HG02763 (cell line): ENCODE measurements around the gene EP300.
"Not testable (repeated sequence)": the region's sequence is repeated elsewhere in the genome, so short reads cannot be mapped to it uniquely, and the experiment has no call there.

Experiments used
- ATAC-seq: cut with Tn5 transposase; IDR thresholded peaks from one replicate; pipeline ENCODE4 v1.9.1; 2021; ENCODE audit warnings: mild to moderate bottlenecking, moderate library complexity; ENCODE audit not compliant: unreplicated experiment

Gene EP300

DNA sequence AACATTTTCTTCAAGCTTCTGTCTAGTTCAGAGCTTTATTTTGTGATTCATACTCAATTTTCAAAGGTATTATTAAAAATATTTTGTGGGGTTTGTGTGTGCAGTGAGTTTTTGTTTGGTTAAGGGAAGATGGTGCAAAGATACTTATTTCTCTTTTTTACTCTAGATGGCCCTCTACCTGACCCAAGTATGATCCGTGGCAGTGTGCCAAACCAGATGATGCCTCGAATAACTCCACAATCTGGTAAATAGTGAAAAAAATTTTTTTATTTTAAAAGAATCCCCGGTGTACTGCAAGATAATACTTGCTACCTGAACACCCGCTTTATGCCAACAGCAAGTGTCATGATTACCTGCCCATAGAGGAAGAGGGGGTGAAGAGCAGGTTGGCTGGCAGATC is 54.2 kb downstream of the EP300 start:
- no peak for ATAC-seq

DNA sequence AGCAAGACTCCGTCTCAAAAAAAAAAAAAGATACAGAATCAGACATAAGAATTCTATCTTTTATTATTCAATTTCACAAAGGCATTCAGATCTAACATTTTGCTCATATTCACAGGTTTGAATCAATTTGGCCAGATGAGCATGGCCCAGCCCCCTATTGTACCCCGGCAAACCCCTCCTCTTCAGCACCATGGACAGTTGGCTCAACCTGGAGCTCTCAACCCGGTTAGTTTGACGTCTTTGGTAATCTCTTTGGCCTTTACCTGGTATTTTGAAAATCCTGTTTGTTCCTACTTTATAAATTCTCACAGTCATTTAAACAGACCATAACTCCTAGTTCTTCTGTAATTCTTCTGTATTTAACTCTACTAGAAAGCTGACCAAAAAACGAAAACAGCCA is 55.3 kb downstream of the EP300 start:
- no peak for ATAC-seq

- no peak for ATAC-seq
These were observed 60.5 kb downstream of the EP300 start for GRCh38 chr22:41152902-41153301.

DNA sequence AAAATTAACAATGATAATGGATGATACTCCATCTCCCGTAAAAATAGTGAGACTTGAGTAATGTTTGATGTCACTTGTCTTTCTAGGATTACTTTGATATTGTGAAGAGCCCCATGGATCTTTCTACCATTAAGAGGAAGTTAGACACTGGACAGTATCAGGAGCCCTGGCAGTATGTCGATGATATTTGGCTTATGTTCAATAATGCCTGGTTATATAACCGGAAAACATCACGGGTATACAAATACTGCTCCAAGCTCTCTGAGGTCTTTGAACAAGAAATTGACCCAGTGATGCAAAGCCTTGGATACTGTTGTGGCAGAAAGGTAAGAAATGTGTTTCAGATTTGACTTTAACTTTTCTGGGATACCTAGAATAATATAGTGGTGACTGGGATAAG is 64.7 kb downstream of the EP300 start:
- no peak for ATAC-seq

GRCh38 chr22:41169157-41169556 is 76.8 kb downstream of the EP300 start:
- ATAC-seq: no peak

DNA sequence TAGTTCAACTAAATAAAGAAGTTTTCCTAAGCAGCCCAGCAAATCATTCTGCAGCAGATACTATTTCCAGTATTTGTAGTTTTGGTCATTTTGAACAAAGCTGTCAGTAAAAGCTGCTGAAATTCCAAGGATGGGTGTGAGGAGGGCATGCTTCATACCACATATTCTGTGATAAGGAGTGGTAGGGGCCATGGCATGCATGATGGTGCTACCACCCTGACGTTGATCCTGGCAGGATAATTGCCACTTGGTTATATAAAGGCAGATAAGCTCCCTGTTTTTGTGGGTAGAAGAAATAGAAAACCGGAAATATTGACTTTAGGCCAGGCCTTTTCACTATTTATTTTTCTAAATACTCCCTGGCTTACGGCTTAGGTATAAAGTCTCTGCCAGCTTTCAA is 79.6 kb downstream of the EP300 start:
- ATAC-seq: no peak

GRCh38 chr22:41175546-41175945 is 83.2 kb downstream of the EP300 start:
- no peak for ATAC-seq

DNA sequence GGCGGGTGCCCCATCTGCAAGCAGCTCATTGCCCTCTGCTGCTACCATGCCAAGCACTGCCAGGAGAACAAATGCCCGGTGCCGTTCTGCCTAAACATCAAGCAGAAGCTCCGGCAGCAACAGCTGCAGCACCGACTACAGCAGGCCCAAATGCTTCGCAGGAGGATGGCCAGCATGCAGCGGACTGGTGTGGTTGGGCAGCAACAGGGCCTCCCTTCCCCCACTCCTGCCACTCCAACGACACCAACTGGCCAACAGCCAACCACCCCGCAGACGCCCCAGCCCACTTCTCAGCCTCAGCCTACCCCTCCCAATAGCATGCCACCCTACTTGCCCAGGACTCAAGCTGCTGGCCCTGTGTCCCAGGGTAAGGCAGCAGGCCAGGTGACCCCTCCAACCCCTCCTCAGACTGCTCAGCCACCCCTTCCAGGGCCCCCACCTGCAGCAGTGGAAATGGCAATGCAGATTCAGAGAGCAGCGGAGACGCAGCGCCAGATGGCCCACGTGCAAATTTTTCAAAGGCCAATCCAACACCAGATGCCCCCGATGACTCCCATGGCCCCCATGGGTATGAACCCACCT is 84.7 kb downstream of the EP300 start:
- ATAC-seq: no peak

GRCh38 chr22:41177622-41178424 is 85.4 kb downstream of the EP300 start:
- no peak for ATAC-seq

DNA sequence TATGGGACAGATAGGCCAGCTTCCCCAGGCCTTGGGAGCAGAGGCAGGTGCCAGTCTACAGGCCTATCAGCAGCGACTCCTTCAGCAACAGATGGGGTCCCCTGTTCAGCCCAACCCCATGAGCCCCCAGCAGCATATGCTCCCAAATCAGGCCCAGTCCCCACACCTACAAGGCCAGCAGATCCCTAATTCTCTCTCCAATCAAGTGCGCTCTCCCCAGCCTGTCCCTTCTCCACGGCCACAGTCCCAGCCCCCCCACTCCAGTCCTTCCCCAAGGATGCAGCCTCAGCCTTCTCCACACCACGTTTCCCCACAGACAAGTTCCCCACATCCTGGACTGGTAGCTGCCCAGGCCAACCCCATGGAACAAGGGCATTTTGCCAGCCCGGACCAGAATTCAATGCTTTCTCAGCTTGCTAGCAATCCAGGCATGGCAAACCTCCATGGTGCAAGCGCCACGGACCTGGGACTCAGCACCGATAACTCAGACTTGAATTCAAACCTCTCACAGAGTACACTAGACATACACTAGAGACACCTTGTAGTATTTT is 86.1 kb downstream of the EP300 start:
- ATAC-seq: no peak

- ATAC-seq: not testable (repeated sequence)
These were observed 88.0 kb downstream of the EP300 start for GRCh38 chr22:41180362-41180761.

DNA sequence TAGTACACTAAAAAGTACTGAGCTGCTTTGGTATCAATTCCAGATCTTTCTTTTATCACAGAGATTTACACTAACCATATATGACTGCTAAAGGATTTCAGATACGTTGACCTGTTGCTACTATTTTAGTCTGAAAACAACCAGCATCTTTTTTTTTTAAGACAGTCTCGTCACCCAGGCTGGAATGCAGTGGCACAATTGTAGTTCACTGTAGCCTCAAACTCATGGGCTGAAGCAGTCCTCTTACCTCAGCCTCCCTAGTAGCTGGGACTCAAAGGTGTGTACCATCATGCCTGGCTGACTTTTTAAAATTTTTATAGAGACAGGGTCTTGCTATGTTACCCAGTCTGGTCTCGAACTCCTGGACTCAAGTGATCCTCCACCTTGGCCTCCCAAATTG is 88.5 kb downstream of the EP300 start:
- ATAC-seq: no peak

DNA sequence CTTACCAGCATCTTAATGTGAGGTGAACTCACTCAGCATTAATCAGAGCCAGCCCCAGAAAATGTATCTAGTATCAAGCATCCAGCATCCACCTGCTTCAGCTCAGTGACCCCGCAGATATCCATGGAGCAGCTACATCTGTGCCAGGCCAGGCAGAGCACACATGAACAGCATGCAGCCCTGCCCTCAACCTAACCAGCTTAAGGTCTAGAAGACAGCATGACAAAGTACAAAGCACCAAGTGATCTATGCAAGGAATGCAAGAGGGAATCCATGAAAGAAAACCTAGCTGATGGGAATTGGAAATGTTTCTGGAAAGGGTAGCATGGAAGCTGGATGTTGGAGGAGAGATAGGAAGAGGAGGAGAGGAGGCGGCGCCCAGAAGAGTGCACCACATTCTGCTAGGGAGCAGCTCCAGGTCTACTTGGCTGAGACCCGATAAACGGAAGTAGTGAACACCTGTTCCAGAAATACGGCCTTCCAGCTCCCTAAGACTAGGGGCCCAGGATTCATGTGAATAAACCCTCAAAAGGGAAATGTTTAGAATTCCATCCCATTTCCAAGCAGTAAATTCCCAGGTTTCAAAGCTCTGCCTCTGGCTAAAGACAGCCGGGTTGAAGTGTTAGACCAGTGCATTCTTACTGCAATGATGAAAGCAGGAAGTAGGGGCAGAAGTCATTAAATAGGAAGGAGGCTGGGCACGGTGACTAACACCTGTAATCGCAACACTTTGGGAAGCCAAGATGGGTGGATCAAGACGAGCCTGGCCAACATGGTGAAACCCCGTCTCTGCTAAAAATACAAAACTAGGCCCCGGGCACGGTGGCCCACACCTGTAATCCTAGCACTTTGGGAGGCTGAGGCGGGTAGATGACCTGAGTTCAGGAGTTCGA is 89.2 kb downstream of the EP300 start:
- no peak for ATAC-seq

DNA sequence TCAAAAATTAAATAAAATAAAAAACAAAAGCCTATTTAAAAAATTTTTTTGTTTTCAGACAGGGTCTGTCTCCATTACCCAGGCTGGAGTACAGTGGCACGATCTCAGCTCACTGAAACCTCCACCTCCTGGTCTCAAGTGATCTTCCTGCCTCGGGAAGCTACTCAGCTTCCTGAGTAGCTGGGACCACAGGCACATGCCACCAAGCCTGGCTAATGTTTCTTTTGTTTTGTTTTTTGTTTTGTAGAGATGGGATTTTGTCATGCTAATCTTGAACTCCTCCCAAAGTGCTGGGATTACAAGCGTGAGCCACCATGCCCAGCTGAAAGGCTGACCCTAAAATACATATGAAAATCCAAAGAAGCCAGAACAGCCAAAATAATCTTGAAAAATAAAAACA is 92.3 kb downstream of the EP300 start:
- ATAC-seq: no peak

GRCh38 chr22:41191467-41191866 is 99.1 kb downstream of the EP300 start:
- no peak for ATAC-seq

GRCh38 chr22:41193829-41194228 is 101.4 kb downstream of the EP300 start:
- no peak for ATAC-seq

DNA sequence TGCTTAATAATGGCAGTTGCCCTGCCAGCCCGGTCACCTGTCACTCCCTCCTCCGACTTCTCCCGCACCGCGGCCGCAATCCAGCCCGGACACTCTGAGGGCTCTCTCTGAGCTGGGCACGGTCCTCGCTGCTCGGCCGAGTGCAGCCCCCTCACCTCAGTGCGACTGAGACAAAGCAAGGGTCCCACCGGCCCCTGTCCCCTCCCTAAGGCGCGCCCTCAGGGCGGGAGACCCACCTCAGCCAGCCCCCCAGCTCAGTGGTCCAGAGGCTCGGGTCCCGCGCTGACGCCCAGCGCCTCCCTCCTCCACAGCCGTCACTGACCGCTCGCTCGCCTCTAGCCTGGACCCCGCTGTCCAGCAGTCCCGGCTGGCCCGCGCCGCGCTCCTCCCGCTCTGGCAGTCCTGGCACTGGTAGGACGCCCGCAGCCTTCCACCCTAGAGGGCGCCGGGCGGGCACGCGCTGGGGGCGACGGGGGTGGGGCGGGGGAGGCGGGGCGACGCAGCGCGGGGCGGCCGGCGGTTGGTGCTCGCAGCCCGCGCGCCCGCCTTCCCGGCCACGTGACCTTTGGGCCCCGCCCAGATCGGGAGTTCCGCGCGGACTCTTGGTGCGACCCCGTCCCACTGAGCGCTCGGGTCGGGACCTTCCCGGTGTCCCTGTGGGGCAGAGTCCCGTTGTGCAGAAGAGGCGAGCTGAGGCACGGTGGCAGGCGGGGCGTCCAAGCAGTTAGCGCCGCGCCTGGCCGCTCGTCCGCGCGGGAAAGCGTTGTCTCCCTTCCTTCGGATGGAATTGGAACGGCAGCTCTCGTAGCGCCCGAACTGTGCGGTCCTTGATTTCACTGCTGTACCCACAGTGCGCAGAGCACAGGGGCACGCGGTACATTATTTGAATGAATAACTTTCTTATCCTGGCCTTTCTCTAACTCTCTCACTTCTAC is 104.9 kb downstream of the EP300 start:
- peak; percentile 81 for ATAC-seq

- ATAC-seq: no peak
These were observed 105.7 kb downstream of the EP300 start for GRCh38 chr22:41198027-41198580.

GRCh38 chr22:41201141-41201540 is 108.7 kb downstream of the EP300 start:
- no peak for ATAC-seq

GRCh38 chr22:41203118-41203517 is 110.7 kb downstream of the EP300 start:
- ATAC-seq: no peak
